NT2/D1 (cell line): Measurements from ENCODE around the gene CAMTA1.
"Not testable (repeated sequence)": the region's sequence is repeated elsewhere in the genome, so short reads cannot be mapped to it uniquely, and the experiment has no call there.

ENCODE experiments used
- DNase-seq: peaks from one replicate; pipeline ENCODE4 v3.0.0-alpha.2; 2011; ENCODE audit warnings: low read depth, low spot score
- H3K27me3 ChIP-seq: 2 replicates; pipeline ENCODE4 v1.6.0; 2011; ENCODE audit warnings: mild to moderate bottlenecking; ENCODE audit not compliant: insufficient read length, insufficient read depth
- H3K36me3 ChIP-seq: 2 replicates; pipeline ENCODE4 v1.6.1; 2011; ENCODE audit warnings: mild to moderate bottlenecking, low read length, mixed read lengths; ENCODE audit not compliant: insufficient read depth, insufficient read length
- H3K4me1 ChIP-seq: 2 replicates; pipeline ENCODE4 v1.5.1; 2011; ENCODE audit not compliant: insufficient read depth, insufficient read length
- H3K4me3 ChIP-seq: 2 replicates; pipeline ENCODE4 v1.5.1; 2011; ENCODE audit warnings: low read depth; ENCODE audit not compliant: insufficient read length
- H3K9ac ChIP-seq: 2 replicates; pipeline ENCODE4 v1.6.0; 2011; ENCODE audit warnings: low read depth; ENCODE audit not compliant: insufficient read length
- H3K9me3 ChIP-seq: 2 replicates; pipeline ENCODE4 v1.5.1; 2011; ENCODE audit warnings: mild to moderate bottlenecking, low read length; ENCODE audit not compliant: insufficient read depth
- SUZ12 ChIP-seq: IDR thresholded peaks from 2 replicates; pipeline ENCODE4 v1.6.1; 2011; ENCODE audit not compliant: insufficient read length, insufficient read depth; ENCODE audit errors: extremely low read depth
- YY1 ChIP-seq: IDR thresholded peaks from 2 replicates; pipeline ENCODE4 v1.6.1; 2011; ENCODE audit not compliant: insufficient read length, insufficient read depth
- ZNF274 ChIP-seq: IDR thresholded peaks from 2 replicates; pipeline ENCODE4 v1.6.1; 2011; ENCODE audit warnings: mild to moderate bottlenecking, low read depth, low read length

Gene CAMTA1

GRCh38 chr1:7786795-7787194 is 1001.5 kb downstream of the CAMTA1 start:
- DNase-seq, result no peak
- Histone ChIP-seq H3K4me3 (no peak overlapping the region), H3K9me3 (peaks cover 29% of the 10 kb centered on the region), H3K4me1 (no peaks in the 10 kb centered on the region), H3K27me3 (peaks cover 5% of the 10 kb centered on the region), H3K9ac (no peak overlapping the region), H3K36me3 (peaks cover 9% of the 10 kb centered on the region)
- TF ChIP-seq YY1, result no peak
- no peak for TF ChIP-seq SUZ12
- TF ChIP-seq ZNF274, result no peak

GRCh38 chr1:7789828-7790227 is 1004.6 kb downstream of the CAMTA1 start:
- H3K27me3 ChIP-seq, result peaks cover 3% of the 10 kb centered on the region
- H3K4me3 ChIP-seq, result no peak overlapping the region
- H3K9ac ChIP-seq, result no peak overlapping the region
- no peaks in the 10 kb centered on the region for H3K4me1 ChIP-seq
- peaks cover 36% of the 10 kb centered on the region for H3K9me3 ChIP-seq
- DNase-seq, result no peak
- TF ChIP-seq ZNF274 (no peak), YY1 (no peak), SUZ12 (no peak)
- H3K36me3 ChIP-seq, result peaks cover 9% of the 10 kb centered on the region

DNA sequence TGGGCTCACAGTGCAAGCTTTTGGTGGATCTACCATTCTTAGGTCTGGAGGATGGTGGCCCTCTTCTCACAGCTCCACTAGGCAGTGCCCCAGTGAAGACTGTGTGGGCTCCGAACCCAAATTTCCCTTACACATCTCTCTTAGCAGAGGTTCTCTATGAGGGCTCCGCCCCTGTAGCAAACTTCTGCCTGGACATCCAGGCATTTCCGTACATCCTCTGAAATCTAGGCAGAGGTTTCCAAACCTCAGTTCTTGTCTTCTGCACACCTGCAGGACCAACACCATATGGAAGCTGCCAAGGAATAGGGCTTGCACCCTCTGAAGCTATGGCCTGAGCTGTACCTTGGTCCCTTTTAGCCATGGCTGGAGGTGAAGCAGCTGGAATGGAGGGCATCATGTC is 1005.8 kb downstream of the CAMTA1 start:
- H3K9me3 ChIP-seq, result peaks cover 36% of the 10 kb centered on the region
- H3K4me1 ChIP-seq, DNase-seq, H3K36me3 ChIP-seq, H3K27me3 ChIP-seq, H3K9ac ChIP-seq, H3K4me3 ChIP-seq: not testable (repeated sequence)

- Histone ChIP-seq H3K36me3 (no peaks in the 10 kb centered on the region), H3K4me1 (no peaks in the 10 kb centered on the region), H3K27me3 (no peaks in the 10 kb centered on the region), H3K4me3 (no peak overlapping the region), H3K9me3 (peaks cover 22% of the 10 kb centered on the region), H3K9ac (no peak overlapping the region)
- TF ChIP-seq YY1 (no peak), ZNF274 (no peak), SUZ12 (no peak)
- no peak for DNase-seq
Observed at GRCh38 chr1:7795406-7795805, 1010.2 kb downstream of the CAMTA1 start.

GRCh38 chr1:7805460-7805859 is 1020.2 kb downstream of the CAMTA1 start:
- Histone ChIP-seq H3K9ac (no peak overlapping the region), H3K4me1 (no peaks in the 10 kb centered on the region), H3K4me3 (no peak overlapping the region), H3K36me3 (peaks cover 2% of the 10 kb centered on the region), H3K27me3 (no peaks in the 10 kb centered on the region), H3K9me3 (no peaks in the 10 kb centered on the region)
- TF ChIP-seq ZNF274, result no peak
- TF ChIP-seq SUZ12, result no peak
- TF ChIP-seq YY1, result no peak
- DNase-seq, result no peak

DNA sequence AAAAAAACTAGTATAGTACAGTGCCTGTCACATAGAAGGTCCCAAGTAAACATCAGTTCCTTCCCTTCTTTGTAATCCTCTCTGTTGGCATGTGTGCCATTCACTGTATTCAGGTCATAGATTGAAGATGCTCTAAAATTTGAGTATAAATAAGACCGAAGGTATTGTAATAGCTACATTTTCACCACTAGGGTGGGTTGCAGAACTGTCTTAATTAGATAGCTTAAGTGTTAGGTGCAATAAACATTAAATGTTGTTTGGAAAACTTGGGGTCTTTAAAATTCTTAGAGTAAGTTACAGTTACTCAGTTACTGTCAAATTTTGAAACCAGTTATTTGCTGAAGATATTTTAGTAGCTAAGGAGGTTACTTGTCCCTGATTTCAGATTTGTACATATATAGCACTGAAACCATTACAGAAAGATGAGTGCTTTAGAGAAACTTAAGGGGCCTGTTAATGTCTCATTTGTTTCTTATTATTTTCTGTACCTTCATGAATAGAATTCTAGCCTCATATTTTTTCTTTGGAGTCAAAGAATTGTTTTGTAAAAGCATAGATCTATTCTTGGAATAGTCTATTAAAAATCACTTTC is 1023.1 kb downstream of the CAMTA1 start:
- Histone ChIP-seq H3K4me1 (no peaks in the 10 kb centered on the region), H3K4me3 (no peak overlapping the region), H3K36me3 (no peaks in the 10 kb centered on the region), H3K9me3 (peaks cover 8% of the 10 kb centered on the region), H3K27me3 (no peaks in the 10 kb centered on the region), H3K9ac (no peak overlapping the region)
- DNase-seq, result no peak
- TF ChIP-seq SUZ12, result no peak
- no peak for TF ChIP-seq YY1
- TF ChIP-seq ZNF274, result no peak

GRCh38 chr1:7809742-7810141 is 1024.5 kb downstream of the CAMTA1 start:
- no peak for DNase-seq
- H3K36me3 ChIP-seq, result no peaks in the 10 kb centered on the region

GRCh38 chr1:7810395-7810794 is 1025.1 kb downstream of the CAMTA1 start:
- H3K27me3 ChIP-seq, result no peaks in the 10 kb centered on the region
- no peak for DNase-seq

More at GRCh38 chr1:7809742-7810141, 1024.5 kb downstream of the CAMTA1 start:
- no peaks in the 10 kb centered on the region for H3K4me1 ChIP-seq
- no peak overlapping the region for H3K4me3 ChIP-seq
- peaks cover 19% of the 10 kb centered on the region for H3K9me3 ChIP-seq
- no peak for TF ChIP-seq SUZ12
- TF ChIP-seq ZNF274, result no peak
- no peak for TF ChIP-seq YY1
- no peak overlapping the region for H3K9ac ChIP-seq
- no peaks in the 10 kb centered on the region for H3K27me3 ChIP-seq

More at GRCh38 chr1:7810395-7810794, 1025.1 kb downstream of the CAMTA1 start:
- Histone ChIP-seq H3K9ac (no peak overlapping the region), H3K36me3 (no peaks in the 10 kb centered on the region), H3K4me3 (no peak overlapping the region), H3K9me3 (peaks cover 19% of the 10 kb centered on the region), H3K4me1 (no peaks in the 10 kb centered on the region)
- TF ChIP-seq ZNF274 (no peak), YY1 (no peak), SUZ12 (no peak)
